Activated CD4-positive, alpha-beta T cell treated with anti-CD3 and anti-CD28 coated beads, Interleukin-2, amount 50 U/mL, for 24 hours (primary cell): Measurements from ENCODE around the gene WSCD2.

Experiments used
- DNase-seq, 2 donors: peaks; one replicate each; pipeline ENCODE4 v3.0.0-alpha.2; 2020; ENCODE audit warnings: low read depth in 1 of 2, low spot score in 1 of 2

WSCD2 gene

GRCh38 chr12:108156717-108157116, 27.6 kb downstream of the WSCD2 start:
- no peak for DNase-seq

DNA sequence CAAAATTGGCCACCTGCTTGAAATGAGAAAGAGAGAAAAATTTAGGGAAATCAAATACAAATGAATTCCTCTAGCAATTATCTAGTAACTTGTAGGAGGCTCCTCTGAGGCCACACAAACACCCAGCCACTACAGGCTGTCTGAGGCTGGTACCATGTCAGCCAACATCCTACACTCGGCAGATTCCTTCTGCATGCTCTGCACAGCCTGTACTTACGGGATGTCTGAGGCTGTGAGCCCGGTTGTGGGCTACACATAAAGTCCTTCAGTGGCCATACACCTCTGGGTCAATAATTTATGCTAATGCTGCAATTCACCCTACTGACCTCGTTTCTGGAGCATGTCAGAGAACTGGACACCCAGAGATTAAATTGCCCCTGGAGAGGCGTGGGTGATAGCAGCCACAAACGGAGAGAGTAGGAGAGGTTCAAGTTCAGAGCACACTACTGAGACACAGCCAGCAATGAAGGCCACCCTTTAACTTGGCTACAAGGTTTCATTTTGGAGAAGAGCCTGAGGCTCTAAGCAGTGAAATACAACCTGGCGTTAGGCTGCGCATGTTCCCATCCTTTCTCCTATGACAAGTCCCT, 28.9 kb downstream of the WSCD2 start:
- DNase-seq, result no peak

DNA sequence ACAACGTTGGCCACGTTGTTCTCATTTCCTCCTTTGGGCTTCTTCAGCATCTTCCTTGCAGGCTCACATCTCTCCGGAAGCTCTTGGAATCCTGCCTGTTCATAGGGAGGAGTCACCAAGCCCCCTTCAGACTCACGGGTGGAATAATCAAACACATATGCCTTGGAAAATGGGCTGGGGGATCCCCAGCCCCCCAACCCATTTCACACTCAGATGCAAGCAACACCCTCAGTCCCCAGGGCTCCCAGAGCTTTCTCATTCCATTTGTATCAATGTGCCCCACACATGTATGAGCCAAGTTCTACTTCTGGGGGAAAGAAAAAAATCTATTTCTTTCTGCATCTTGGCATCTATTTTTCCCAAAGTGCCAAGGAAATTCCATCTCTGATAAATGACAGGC, 33.1 kb downstream of the WSCD2 start:
- DNase-seq, result no peak

- DNase-seq, result no peak
These were observed 37.4 kb downstream of the WSCD2 start for GRCh38 chr12:108166505-108166904.

DNA sequence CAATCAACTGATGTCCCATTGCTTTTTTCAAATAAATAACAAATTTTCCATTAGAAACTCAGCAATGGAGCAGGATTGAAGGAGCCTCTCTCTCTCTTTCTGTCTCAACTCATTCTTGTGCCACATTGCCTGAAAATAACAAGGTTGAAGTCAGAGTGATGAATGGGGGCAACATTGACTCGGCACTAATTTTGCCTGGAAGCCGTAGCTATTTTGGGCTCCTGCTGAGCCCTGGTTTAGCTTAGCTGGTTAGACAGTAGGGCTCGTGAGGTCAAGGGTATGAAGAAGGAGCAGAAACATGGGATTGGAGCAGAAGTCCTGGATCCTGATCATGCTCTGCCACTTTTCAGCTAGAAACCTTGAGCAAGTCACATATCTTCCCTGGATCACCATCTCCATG, 38.9 kb downstream of the WSCD2 start:
- no peak for DNase-seq

DNA sequence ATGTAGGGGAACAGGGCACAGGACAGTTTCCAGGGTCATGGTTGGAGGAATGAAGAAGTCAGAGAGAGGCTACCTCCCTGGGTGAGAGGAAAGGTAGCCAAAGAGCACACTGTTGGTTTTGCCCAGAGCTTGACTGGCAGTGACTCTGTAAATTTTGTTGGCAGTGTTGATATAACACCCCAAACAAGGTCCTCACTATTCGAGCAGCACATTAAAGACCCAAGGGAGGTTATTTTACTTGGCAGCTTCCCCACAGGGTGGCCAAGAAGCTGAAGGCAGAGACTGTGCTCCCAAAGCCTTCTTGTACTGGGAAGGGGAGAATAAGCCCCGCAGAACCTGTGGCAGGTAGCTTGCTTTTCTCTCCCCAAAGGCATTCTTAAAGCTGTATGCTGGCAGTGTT, 40.6 kb downstream of the WSCD2 start:
- DNase-seq, result no peak

GRCh38 chr12:108170164-108170563, 41.1 kb downstream of the WSCD2 start:
- no peak for DNase-seq

- DNase-seq, result no peak
These were observed 42.9 kb downstream of the WSCD2 start for GRCh38 chr12:108172033-108172432.

DNA sequence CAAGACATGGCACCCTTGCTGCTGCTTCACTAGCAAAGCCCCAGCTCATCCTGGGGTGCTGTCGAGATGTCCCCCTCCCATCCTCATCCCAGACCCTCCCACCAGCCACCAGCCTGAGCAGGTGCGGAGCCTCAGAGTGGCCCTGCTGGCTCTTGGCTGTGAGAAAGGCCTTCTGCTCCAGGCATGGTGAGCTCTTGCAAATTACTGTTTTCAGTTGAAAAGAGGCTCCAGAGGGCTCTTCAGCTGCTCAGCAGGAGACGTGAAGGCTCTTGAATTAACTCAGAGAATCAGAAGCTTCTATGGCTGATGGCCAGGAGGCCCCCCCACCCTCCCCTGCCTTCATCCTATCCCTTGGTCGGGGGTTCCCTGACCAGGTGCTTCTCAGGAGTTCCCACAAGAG, 44.1 kb downstream of the WSCD2 start:
- DNase-seq, result no peak

DNA sequence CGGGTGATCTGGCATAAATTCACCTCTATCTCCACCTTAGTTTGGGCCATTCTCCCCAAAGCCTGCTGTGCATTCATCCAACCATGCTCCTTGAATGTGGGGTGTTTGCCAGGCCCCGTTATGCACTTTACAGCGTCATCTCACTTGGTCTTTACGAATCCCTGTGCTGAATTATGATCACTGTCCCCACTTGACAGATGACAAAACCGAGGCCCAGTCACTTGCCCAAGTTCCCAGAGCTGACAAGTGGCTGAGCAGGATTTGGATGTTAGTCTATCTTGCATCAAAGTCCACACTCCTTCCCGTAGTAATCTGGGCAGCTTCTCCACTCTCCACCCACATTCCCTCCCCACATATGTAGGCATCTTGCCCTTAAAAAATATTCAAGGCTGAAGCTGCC, 44.8 kb downstream of the WSCD2 start:
- no peak for DNase-seq

- DNase-seq, result no peak
These were observed 45.6 kb downstream of the WSCD2 start for GRCh38 chr12:108174641-108175040.

GRCh38 chr12:108175310-108175709, 46.2 kb downstream of the WSCD2 start:
- DNase-seq, result no peak

DNA sequence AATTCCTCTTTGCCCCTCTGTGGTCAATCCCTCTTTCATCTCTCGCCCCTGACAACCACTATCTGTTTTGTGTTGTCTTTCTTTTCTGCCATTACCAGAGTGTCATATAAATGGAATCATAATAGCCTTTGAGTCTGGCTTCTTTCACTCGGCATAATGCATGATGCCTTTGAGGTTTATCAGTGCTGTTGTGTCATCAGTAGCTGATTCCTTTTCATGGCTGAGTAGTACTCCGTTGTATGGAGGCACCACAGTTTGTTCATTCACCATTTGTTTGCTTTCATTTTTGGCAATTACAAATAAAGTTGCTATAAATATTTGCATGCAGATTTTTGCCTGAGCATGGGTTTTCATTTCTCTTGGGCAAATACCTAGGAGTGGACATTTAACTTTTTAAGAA, 47.2 kb downstream of the WSCD2 start:
- DNase-seq, result no peak

DNA sequence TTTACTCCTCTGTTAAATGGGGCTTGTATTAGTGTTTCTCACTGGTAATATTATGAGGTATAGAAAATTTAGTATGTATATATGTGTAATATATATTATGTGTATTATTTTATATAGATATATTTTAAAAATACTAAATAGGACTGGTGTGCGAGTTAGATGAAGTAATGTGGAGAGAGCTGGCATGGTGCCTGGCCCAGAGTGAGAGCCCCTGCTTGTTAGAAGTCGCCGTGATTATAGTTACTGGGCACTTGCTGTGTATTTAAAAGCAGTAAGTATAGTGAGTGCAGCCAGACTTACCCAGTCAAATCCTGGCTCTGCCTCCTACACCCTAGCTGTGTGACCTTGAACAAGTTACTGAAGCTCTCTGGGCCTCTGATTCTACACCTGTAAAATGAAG, 48.0 kb downstream of the WSCD2 start:
- no peak for DNase-seq

DNA sequence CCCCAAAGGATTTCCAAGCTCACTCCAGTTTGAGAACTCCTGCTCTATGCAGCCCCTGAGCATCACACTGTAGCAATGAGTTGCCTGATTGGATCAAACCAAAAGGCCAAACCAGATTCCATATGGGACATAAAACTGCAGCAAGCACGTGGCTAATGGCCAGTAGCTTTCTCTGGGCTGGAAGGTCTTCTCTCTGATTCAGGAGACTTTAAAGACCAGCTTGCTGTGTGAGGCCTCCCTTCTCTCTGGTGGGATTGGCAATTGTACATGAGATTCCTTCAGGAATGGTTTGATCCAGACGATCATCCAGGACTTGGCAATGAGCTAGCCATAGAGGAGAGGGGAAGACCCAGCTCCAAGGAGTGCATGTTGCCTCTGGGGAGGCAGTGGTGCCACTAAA, 50.2 kb downstream of the WSCD2 start:
- DNase-seq, result no peak

DNA sequence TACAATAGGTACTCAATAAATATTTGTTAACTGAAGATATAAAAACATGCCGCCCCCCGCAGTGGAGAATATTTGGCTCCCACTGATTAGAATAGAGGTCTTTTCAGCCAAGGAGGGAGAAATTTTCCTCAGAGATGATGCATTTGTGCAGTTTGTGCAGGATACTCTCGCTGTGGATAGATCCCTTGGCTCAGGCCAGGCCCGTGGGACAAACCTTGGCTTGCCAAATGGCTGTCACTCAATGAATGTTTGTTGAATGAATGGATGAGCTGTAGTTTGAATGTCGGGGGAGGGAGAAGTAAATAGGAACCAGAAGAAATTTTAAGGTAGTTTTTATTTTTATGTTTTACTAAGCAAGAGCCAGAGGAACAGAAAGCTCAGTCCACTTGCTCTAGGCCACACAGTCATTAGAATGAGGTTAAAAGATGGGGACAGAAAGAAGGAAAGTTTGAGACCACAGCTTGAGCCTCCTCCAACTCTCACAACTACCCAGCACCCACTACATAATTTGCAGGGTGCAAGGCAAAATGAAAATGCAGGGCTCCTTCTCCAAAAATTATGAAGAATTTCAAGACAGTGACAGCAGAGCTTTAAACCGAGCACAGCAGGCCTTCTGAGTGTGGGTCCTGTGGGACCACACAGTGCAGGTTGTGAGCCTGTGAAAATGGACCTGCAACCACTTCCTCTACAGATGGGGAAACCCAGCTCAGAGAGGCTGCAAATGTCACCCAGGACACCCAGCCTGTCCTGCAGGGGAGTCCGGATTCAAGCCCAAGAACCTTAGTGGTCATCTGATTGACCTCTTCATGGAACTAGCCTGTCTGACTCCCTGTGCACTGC, 51.4 kb downstream of the WSCD2 start:
- no peak for DNase-seq

- no peak for DNase-seq
These were observed 52.0 kb downstream of the WSCD2 start for GRCh38 chr12:108181095-108181454.

GRCh38 chr12:108182096-108182495, 53.0 kb downstream of the WSCD2 start:
- no peak for DNase-seq

DNA sequence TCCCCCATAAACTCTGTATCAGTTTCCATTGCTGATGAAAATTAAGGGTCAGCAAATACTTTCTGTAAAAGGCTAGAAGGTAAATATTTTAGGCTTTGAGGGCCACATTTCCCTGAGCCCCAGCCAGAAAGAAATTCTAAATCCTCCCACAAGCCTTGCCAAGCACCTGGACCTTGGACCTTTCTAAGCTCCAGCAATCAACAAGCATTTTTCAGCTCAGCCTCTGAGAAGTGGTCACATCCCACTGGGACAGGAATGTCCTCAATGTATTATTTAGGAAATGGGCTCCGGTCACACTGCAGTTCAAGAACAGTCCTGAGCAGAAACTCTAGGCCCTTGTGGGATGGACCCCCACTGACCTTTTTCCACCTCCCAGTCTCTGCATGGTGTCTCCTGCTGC, 55.9 kb downstream of the WSCD2 start:
- no peak for DNase-seq

DNA sequence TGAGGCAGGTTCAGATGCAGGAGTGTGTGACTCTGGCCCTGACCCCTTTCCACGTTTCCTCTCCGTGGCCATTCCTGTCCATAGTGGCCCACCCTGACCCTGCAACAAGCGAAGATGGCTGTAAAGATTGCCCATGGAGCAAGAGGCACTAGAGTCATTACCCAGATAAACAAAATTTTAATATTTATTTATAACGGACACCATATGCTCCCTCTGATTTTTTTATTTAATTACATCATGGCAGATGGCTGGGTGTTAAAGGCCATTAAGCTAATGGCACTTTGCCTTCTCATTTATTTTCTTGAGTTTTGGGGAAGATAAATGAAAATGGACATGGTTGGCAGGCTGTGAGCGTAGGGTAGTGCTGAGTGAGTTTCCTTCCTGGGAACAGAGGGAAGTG, 58.7 kb downstream of the WSCD2 start:
- no peak for DNase-seq

GRCh38 chr12:108190529-108190928, 61.4 kb downstream of the WSCD2 start:
- DNase-seq, result no peak

DNA sequence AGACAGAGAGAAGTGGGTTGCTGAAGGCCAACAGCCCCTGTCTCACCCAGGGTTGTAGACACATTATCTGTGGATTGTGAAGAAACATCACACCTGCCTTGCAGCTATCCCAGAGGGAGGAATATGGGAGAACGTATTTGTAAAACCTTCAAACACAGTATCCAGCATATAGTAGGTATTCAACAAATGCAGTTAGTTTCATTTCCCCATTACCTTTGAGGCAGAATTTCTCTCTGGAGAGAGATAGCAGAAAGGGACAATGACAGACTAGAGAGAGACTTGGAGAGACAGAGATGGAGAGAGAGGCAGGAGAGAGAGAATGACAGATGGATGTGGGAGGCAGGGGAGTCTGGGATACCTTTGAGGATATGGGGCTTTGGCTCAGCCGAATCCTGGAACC, 62.0 kb downstream of the WSCD2 start:
- DNase-seq, result no peak

DNA sequence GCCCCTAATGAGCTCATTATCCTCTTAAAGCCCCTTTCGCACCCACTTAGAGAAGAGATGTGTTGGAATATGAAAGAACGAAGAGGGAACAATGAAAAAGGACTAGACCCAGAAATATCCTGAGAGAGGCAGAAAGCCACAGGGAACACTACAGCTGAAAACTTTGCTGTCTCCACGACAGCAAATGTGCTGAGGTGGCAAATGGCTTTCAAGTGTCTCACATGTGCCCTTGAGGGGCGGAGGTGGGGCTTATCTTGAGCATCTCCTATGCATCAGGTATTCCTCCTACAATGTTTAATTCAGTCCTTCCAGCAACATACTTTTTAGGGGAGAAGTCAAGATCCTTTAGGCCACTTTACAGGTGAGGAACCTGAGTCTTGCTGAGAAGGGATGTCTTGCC, 62.9 kb downstream of the WSCD2 start:
- no peak for DNase-seq
